Peyer's patch (tissue), 4 donors: ENCODE measurements around the gene SCFD2.

Source experiments
- POLR2A ChIP-seq, 2 donors: fragments of 450-650 bp; IDR thresholded peaks; one replicate each; pipeline ENCODE4 v1.5.1; 2017; ENCODE audit warnings: antibody characterized with exemption in 2 of 2, mild to moderate bottlenecking in 2 of 2, moderate library complexity in 2 of 2
- TF ChIP-seq, protein P1 (sequence below), 6 experiments: fragments of 450-650 bp in 4 of 6; fragments of 200-600 bp in 2 of 6; sonication (generic) in 1 of 6; IDR thresholded peaks; one replicate each; pipeline ENCODE4 v1.5.1; 2017 to 2019; ENCODE audit warnings: antibody characterized with exemption in 6 of 6, mild to moderate bottlenecking in 3 of 6, moderate library complexity in 1 of 6

GRCh38 chr4:52939739-52940138 lies 426.1 kb downstream of the SCFD2 start:
- TF ChIP-seq, protein P1, sequence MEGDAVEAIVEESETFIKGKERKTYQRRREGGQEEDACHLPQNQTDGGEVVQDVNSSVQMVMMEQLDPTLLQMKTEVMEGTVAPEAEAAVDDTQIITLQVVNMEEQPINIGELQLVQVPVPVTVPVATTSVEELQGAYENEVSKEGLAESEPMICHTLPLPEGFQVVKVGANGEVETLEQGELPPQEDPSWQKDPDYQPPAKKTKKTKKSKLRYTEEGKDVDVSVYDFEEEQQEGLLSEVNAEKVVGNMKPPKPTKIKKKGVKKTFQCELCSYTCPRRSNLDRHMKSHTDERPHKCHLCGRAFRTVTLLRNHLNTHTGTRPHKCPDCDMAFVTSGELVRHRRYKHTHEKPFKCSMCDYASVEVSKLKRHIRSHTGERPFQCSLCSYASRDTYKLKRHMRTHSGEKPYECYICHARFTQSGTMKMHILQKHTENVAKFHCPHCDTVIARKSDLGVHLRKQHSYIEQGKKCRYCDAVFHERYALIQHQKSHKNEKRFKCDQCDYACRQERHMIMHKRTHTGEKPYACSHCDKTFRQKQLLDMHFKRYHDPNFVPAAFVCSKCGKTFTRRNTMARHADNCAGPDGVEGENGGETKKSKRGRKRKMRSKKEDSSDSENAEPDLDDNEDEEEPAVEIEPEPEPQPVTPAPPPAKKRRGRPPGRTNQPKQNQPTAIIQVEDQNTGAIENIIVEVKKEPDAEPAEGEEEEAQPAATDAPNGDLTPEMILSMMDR (IDR thresholded peaks at IDR 0.05), result no peak
- TF ChIP-seq POLR2A (IDR thresholded peaks at IDR 0.05), result no peak
